NCI-H2107 treated with DMSO at 0.1 percent for 48 hours (cell line): ENCODE results near the gene PPFIA3.

ENCODE experiments used
- DNase-seq: peaks from one replicate; lab custom pipeline; 2025; ENCODE audit not compliant: unreplicated experiment; lab: John Stamatoyannopoulos, UW

PPFIA3 gene

DNA sequence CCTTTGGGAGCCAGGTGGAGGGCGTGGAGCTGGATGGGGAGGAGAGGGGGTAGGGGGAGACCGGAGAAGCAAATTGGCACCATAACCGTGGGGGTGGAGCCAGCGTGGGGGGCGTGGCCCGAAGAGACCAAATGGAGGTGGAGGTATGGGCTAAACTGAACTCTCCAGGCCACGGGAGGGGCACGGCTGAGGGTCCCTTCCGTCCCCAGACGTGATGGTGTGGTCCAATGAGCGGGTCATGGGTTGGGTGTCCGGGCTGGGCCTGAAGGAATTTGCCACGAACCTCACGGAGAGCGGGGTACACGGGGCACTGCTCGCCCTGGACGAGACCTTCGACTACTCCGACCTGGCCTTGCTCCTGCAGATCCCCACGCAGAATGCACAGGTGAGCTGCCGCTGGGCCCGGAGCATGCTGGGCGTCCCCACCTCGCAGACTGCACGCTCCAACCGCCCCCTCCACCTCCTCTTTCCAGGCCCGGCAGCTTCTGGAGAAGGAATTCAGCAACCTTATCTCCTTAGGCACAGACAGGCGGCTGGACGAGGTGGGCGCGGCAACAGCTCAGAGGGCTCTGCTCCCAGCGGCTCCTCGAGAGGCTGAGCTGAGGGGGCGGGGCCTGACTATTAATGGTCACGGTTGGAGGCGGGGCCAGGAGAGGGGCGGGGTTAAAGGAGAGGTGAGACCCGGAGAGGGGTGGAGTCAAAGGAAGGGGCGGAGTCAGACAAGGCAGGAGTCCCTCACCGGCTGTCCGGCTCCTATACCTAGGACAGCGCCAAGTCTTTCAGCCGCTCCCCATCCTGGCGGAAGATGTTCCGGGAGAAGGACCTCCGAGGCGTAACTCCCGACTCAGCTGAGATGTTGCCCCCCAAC is 29.7 kb downstream of the PPFIA3 start:
- DNase-seq = peak; percentile 80

DNA sequence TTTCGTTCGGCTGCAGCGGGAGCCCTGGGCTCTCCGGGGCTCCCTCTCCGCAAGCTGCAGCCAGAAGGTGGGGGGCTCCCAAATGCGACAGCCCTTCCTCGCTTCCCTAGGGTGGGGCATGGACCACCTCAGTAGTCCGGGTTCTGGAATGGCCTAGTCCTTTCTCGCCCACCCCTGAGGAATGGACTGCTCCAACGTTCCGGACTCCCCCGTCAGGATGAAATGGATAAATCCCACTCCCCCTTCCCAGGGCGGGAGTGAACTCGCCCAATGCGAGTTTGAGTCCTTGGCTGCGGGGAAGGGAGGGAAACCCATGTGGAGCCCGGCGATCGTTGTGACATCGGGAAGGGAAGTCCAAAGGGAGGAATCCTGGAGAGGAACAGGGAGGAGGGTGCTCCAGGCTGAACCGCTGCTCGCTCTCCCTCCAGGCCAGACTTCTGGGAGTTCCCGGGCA is 30.3 kb downstream of the PPFIA3 start:
- peak; percentile 25 for DNase-seq

- DNase-seq = peak; percentile 15
Observed at GRCh38 chr19:49150106-49150943, 31.0 kb downstream of the PPFIA3 start.

GRCh38 chr19:49150944-49151243 is 31.6 kb downstream of the PPFIA3 start:
- DNase-seq = no peak

DNA sequence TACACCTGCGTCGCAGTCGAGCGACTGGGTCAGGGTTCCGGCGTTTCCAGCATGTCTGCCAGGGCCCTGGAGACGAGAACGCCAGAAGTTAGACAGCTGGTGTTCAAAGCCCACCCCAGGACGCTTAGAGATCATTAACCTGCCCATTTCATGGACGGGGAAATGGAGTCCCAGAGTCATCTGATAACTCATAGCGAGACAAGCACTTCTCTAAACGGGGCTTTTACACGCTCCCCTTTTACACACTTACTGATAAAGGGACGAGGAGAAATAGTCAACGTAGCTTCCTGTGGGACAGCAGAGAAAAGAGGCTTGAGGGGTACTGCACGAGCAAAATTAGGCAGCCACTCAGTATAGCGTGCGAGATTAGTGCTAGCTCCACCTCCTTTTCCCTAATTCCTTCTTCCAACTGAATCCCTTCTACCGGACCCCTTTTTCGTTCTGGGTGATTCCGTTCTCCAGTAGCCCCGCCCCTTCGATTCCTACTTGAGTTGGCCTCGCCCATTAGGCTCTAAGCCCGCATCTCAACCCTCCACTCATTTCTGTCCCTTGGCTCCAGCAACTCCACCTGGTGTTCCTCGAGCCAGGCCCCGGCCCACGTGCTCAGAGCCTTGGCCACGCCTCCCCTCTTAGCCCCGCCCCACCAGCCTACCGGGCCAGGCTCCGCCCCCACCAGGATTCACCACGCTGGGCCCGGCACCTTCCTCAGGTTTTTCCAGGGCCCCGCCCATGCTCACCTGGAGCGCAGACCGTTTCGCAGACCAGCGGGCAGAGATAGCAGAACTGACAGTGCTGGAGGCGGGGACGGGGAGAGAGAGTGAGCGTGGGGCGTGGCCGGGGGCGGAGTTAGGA is 32.1 kb downstream of the PPFIA3 start:
- peak; percentile 46 for DNase-seq

DNA sequence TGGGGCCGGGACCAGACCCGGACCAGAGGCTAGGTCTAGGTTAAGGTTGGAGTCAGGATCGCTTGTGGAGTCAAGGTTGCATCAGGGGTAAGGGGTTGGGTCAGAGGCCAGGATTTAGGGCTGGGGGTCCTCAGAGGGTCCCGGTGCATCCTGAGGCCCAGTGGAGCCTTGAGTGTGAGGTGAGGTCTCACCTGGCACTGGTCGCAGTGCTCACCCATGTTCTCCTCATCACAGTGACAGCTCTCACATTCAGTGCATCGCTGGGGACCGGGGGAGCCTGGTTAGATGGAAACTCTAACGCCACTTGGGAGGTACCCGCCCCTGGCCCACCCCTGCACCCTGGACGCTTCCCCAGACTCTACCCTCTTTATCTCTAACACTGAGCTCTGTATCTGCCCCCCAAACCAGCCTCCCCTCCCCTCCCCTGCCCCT is 32.8 kb downstream of the PPFIA3 start:
- DNase-seq = no peak

DNA sequence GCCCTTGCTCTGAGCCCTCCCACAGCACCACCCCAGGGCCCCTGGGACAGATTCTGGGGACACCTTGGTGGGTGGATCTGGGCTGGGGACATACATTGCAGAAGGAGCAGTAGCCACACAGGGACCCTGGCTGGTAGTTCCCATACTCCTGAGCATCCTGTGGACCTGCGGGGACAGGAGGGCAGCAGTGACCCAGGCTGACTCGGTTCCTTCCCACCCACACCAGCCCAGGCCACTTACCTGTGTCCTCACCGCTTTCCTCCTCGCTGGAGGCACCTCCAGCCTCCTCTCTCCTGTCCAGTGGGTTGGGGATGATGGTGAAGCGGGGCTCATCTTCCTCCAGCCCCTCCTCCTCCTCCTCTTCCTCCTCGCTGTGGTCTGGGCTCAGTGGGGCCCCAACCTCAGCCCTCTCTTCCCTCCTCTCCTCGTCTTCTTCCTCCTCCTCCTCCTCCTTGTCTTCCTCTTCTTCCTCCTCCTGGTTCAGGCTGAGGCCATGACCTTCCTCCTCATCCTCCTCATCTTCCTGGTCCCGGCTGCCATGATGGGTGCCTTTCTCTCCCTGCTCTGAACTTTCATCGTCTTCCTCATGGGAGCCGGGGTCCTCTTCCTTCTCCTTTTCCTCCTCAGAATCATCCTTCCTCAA is 33.9 kb downstream of the PPFIA3 start:
- no peak for DNase-seq

- DNase-seq = no peak
Observed at GRCh38 chr19:49154279-49154678, 34.9 kb downstream of the PPFIA3 start.

GRCh38 chr19:49155005-49155819 is 35.9 kb downstream of the PPFIA3 start, which contains the start of gene HRC:
Gene HRC (minus strand): TSS chr19:49155396. CDS start chr19:49155237, 159 bp downstream.
- DNase-seq = no peak

GRCh38 chr19:49155820-49156346 is 36.5 kb downstream of the PPFIA3 start:
- DNase-seq = no peak

- no peak for DNase-seq
Observed at GRCh38 chr19:49157445-49158224, 38.3 kb downstream of the PPFIA3 start, which contains the start of gene TRPM4. Gene TRPM4 (plus strand): TSS chr19:49157792. CDS start chr19:49157867, 75 bp downstream.

- DNase-seq = no peak
Observed at GRCh38 chr19:49160450-49161189, 41.3 kb downstream of the PPFIA3 start.

DNA sequence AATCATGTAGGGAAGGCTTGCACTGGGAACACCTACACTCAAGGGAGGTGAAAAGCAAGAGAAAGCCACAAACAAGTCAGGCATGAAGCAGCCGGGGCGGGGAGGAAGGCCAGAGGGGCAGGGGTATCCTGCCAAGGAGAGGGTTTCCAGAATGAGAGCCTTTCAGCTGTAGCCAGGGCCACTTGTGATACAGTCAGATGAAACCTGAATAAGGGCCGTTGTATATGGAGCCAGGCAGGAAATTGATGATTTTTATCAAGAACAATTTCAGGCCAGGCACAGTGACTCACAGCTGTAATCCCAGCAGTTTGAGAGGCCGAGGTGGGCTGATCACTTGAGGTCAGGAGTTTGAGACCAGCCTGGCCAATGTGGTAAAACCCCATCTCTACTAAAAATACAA is 42.6 kb downstream of the PPFIA3 start:
- DNase-seq = no peak

DNA sequence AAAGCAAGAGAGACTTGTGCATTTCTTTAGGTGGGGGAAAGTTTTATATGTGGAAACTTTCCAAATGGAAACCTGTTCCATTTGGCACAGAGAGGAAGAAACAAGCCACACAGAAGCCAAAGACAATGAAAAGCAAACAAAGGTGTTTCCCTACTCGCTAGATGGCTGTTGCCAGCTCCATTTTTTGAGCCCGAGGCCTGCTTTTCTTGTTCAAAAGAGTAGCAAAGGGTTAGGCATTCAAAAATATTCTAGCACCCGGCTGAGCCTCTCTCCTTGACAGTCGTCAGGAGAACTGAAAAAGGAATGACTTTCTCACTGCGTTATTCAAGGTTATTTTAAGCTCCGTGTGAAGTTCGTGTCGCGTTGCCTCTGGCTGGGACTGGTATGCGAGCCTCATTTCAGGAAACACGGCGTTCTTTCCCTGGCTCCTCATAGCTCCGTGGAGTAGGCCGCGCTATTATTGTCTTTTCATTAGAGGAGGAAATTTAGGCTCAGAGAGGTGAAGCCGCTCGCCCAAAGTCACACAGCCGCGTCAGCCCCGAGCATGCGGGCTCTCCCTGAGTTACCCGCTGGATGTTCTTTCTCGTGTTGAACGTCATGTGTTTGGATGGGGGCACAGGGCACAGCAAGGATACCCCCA is 45.9 kb downstream of the PPFIA3 start:
- no peak for DNase-seq

DNA sequence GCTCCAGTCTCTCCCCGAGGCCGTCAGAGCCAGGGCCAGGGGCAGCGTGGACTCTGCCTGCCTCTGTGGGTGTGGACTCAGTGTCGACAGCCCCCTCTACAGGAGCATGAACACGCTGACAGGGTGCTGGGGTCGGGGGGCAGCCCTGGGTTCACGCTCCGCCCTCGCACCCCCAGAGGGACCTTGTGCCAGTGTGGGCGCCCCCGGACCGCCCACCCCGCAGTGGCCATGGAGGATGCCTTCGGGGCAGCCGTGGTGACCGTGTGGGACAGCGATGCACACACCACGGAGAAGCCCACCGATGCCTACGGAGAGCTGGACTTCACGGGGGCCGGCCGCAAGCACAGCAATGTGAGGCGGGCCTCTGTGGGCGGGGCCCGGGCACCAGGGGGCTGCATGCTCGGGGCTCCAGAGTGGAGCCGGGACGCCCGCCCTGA is 46.5 kb downstream of the PPFIA3 start:
- DNase-seq = no peak

GRCh38 chr19:49167857-49168409 is 48.6 kb downstream of the PPFIA3 start:
- DNase-seq = no peak

DNA sequence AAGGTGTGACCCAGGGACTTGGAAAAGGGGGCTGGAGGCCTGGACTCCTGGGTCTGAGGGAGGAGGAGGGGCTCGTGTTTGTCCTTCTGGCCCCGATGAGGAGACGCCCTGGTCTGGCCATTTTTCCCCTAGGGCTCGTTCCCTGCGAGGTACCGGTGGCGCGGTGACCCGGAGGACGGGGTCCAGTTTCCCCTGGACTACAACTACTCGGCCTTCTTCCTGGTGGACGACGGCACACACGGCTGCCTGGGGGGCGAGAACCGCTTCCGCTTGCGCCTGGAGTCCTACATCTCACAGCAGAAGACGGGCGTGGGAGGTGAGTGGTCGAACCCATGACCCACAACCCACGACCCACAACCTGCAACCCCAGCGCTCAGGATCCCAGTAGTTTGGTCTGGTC is 49.1 kb downstream of the PPFIA3 start:
- no peak for DNase-seq
